ENCODE measurements around the gene EGF.

Gene EGF

DNA sequence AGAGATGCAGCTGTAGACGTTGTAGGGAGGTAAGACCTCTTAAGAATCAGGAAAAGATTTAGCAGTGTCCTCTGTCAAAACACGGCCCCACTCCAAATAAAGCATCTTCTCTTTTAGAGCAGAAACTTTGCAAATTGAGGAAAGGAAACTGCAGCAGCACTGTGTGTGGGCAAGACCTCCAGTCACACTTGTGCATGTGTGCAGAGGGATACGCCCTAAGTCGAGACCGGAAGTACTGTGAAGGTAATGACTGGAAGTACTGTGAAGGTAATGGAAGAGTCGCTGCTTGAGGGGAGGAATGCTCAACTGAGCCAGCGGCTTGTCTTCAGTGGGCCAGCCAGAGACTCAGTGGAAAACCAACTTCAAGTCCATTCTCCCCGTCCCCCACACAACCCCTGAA lies 46.5 kb downstream of the EGF start:
- DNase-seq (ENCODE audit: low read depth in 3 of 3), result no peak

DNA sequence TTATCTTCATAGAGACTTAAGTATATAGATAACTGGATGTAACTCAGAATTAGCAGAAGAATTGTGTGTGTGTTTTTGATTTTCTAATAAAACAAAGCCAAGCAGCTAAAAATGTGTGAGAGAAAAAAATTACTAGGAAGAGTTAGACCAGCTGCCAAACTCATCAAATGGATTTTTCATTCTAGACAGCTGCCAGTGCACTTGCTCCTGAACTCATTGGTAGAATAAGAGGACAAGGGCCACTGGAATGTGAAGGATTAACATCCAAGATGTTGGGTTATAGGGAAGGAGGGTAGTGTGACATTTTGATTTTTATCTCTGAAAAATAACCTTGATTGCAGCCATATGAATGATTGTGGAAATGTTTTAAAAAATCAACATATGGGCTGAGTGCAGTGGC lies 49.7 kb downstream of the EGF start:
- no peak for DNase-seq (ENCODE audit: low read depth in 3 of 3)

DNA sequence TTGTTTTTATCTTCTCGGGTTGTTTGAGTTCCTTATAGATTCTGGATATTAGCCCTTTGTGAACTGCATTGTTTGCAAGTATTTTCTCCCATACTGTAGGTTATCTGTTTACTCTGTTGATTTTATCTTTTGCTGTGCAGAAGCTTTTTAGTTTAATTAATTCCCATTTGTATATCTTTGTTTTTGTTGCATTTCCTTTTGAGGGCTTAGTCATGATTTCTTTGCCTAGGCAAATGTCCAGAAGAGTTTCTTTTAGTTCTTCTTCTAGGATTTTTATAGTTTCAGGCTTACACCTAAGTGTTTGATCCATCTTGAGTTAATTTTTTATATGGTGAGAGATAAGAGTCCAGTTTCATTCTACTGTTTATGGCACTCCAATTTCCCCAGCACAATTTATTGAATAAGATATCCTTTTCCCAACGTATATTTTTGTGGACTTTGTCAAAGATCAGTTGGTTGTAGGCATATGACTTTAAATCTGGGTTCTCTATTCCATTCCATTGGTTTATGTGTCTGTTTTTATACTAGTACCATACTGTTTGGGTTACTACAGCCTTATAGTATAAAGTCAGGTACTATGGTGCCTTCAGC lies 54.3 kb downstream of the EGF start:
- no peak for DNase-seq (ENCODE audit: low read depth in 3 of 3)

DNA sequence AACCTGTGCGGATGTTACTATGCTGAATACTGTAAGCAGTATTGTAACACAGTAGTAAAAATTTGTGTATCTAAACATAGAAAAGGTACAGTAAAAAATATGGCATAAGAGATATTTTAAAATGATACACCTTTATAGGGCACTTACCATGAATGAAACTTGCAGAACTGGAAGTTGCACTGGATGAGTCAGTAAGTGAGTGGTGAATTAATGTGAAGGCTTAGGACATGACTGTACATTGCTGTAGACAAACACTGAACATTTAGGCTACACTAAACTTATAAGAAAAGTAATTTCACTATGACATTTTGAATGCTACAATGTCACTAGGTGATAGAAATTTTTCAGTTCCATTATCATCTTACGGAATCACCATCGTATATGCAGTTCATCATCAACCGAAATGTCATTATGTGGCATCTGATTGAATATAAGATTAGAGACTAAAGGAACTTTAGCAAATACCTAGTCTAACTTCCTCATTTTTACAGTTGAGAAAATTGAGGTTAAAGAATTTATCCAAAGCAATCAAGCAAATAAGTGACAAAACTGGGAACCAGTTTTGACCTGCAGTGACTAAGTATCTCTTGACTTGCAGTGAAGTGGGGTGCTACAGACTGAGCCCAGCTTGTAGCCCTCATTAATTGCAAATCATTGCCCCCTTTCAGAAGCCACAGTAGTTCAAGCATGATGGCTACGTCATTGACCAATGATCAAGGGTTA lies 55.3 kb downstream of the EGF start:
- DNase-seq (ENCODE audit: low read depth in 3 of 3), result no peak

DNA sequence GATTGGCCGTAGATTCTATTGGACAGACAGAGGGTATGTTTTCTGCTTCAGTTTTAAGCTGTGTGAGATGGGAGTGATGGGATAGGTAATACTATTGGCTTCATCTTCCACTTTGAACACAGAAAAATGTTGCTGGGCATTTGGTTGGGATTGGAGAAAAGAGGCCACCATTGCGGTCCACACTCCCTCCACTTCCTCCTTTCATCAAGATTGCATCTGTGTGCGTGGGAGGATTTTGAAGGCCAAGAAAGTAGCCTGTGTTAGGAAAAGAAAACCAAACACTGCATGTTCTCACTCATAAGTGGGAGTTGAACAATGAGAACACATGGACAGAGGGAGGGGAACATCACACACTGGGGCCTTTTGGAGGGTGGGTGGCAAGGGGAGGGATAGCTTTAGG lies 56.4 kb downstream of the EGF start:
- DNase-seq (ENCODE audit: low read depth in 3 of 3), result no peak

DNA sequence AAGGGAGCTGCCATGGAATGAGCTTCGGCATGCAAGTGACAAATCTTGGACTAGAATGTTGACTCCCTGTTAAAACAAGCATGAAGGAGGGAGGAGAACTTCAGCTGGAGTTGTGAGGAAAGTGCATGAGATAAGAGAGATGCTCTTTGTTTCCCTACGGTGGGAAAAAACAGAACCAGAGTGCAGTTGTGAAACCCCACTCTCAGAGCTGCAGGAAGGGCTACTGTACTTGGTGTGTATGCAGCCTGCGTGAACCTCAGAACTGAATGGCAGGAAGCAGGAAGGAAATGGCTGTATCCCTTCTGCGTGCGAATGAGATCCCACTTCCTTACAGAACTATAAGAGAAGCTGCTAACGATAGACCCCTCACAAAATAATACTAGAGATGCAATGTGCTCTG lies 57.2 kb downstream of the EGF start:
- DNase-seq (ENCODE audit: low read depth in 3 of 3), result no peak

DNA sequence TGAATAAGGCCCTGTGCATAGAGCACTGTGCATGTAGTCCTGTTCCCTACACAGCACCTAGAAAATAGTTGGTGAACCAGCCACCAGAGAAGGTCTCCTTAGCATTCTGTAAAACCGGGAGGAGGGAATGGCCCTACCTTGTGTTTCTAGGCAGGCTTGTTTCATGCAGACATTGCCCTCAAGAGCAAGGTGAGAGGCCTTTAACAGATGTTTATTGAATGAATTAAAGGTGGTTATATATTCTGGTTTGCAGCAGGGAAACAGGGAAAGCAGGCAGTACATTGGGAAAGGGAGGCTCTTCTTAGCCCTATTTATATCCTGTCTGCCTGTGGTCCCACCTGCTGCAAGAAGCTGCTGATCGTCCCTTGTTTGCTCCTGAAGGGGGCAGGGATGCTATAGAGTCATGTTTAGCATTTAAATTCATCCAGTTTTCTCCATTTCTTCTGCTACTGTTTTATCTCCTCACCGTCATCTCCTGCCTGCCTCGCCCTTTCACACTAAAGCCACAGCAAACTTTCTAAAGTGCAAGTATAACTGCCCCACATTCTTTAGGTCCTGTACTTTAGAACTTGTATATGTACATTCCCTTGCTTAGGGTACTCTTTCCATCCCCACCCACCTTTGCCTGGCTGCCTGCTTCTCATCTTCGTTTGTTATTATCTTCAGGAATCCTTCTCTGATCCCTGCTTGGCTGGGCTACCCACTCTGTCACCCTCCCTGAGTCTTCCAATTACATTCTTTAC lies 60.3 kb downstream of the EGF start:
- DNase-seq (ENCODE audit: low read depth in 3 of 3), result no peak

DNA sequence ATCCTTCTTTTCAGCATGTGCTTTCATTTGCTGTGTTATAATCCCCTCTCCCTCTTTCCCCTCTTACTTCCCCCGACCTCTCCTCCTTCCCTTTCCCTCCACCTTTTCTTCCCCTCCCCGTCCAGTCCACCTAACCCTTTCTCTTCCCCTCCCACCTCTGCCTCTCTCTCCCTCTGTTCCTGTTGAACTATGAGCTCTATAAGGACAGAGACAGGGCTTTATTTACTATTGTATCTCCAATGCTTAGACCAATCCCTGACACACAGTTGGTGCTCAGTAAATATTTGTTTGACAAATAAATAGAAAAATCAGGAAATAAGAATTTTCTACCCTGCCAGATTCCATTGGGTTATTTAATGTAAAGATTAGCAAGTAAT lies 60.8 kb downstream of the EGF start:
- no peak for DNase-seq (ENCODE audit: low read depth in 3 of 3)

DNA sequence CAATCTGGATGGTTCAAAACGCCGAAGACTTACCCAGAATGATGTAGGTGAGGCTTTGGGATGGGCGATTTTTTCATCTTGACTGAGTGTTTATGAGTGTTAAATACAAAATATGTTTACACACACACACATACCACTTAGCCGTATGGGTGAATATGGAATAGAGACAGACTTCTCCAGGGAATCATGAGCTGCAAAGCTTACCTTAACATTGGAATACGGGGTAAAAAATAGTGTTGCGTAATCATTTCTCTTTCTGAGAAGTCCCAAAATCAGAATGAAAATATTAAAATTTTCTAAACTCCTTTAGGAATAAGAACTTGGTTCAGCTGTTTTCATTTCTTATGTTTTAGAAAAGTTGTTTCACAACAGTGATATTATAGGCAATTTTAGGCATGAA lies 63.5 kb downstream of the EGF start:
- DNase-seq (ENCODE audit: low read depth in 3 of 3), result no peak

DNA sequence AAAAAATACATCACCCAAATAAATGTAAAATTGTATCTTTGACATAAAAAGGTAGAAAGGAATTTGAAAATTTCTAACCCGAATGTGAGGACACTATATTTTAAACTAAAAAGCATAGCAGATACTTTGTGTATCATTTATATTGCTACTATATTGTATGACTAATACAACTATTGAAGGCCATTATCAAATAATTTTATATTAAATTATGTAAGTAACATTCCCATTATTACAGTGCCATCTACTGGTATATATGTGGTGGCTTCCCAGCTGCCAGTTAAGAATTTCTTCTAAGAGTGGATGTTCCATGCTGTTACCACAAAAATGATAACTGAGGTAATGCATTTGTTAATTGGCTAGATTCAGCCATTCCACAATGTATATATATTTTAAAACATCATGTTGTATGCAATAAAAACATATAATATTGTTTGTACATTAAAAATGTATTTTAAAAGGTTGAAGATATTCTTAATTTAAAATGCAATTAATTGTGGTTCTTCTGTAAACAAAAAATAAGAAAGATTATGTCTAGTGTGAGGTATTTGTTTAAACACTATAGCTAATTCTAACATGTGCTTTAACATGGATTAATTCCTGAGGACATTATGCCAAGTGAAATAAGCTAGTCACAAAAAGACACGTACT lies 65.3 kb downstream of the EGF start:
- DNase-seq (ENCODE audit: low read depth in 3 of 3), result no peak

DNA sequence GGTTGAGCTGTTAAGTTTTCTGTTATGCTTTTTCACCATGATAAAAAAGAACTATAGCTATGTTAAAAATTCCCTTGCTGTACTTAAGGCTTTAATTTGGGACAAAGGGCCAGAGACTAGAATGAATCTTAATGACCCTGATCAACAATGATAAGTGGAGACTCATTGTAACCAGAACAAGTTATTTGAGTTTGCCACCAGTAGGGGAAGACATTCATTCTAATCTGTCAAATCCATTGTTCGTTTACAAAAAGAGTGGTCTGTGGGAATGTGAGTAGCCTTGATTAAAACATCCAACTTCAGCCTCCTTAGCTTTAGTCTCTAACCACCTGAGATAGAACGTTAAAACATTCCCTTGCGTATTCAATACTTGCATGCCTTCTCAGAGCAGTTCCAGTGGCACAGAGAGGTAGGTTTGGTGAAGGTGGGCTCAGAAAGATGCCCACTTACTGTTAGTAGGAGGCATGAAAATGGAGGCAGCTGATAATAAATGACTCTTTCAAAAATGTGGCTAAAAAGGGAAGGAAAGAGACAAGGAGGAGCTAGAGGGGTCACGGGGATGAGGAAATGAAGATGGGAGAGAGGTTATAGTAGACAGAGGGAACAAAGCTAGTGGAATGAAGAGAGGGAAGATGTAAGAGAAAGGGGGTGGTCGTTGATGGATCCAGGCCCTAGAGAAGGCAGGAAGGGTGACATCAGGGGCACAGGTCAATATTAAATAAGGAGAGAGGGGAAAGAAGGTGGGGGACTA lies 66.2 kb downstream of the EGF start:
- no peak for DNase-seq (ENCODE audit: low read depth in 3 of 3)

DNA sequence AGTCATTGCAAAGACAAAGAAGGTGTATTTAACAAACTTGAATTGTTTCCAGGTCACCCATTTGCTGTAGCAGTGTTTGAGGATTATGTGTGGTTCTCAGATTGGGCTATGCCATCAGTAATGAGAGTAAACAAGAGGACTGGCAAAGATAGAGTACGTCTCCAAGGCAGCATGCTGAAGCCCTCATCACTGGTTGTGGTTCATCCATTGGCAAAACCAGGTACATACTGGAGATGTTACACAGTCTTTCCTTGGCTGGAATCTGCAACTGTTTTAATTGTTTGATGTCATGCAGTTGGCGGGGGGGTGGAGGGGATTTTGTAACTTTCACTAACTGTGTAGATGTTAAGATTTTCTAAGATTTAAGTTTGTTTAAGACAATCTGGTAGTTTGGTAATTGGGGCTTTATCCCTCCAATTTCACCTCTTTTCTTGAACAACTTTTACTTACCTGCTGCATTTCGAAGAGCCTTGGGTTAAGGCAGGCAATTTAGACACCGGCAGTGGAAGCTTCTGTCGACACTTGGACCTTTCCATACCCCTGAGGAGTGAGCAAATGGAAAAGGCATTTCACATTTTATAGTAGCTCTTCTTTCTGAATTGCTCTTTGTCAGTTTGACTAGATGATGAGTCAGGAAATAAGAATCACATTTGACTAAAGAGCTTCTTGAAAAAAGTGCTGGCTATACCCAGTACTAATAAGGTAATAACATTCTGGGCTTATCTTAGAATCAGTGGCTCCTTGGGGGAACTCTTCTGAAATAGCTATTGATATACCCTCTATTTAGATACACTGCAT lies 67.4 kb downstream of the EGF start:
- DNase-seq (ENCODE audit: low read depth in 3 of 3), result no peak

DNA sequence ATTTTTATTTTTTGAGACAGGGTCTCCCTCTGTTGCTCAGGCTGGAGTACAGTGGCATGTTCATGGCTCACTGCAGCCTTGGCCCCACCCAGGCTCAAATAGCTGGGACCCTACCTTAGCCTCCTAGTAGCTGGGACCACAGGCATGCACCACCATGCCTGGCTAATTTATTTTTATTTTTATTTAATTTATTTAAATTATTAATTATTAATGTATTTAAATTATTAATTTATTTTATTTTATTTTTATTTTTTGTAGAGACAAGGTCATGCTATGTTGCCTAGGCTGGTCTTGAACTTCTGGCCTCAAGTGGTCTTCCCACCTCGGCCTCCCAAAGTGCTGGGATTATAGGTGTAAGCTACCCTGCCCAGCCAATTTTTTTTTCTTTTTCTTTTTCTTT lies 69.3 kb downstream of the EGF start:
- DNase-seq (ENCODE audit: low read depth in 3 of 3), result no peak

DNA sequence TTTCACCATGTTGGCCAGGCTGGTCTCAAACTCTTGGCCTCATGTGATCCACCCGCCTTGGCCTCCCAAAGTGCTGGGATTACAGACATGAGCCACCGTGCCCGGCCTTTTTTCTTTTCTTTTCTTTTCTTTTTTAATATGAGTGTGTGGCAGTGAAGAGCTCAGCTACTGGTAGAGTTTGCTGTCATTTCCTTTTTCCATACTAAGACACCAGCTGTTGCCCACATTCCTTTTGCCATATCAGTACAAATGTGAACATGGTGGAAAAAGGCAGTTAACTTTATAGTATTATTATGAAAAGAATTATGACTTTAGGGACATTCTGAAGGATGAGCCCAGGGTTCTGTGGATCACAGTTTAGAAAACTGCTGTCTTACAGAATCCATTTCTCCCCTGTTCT lies 69.8 kb downstream of the EGF start:
- DNase-seq (ENCODE audit: low read depth in 3 of 3), result no peak

DNA sequence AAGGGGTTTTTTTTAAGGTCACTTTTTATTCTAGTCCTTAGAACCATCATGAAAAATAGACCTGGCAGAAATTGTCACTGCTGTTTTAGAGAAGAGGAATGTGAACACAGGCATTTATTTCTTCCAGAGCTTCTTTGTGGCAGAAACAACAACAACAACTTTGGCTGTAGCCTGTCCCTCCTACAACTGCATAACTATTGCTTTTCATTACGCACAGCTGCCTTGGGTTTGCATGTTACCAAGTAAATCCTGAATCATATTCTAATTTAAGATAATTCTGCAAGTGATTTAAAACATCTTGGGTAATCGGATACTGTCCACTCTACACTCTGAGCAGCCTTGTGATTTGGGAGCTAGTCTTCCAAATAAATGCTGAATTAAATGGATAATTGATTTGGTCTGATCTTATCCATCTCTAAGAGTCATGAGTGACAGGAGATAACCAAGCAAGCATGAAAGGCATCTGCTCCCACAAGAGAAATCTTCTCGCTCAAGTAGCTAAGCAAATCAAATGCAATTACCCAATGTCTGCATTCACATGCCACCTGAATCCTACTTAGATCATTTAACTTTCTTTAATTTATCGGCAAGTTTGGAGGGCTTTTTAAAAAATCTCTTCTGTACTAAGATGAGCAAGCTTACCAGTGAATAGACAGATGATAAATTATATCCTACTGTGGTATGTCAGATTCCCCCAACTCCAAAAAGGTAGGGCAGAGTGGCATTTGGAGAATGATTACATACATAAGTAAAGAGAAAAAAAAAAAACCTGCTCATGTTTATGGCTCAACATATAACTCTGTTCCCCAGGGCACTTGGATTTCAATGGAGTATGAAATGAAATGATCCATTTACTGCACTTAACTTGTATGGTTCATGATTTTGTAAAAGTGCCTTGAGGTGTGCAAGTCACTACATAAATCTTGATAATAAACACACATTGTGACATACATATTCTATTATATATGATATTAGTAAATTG lies 73.6 kb downstream of the EGF start:
- DNase-seq (ENCODE audit: low read depth in 3 of 3), result no peak

DNA sequence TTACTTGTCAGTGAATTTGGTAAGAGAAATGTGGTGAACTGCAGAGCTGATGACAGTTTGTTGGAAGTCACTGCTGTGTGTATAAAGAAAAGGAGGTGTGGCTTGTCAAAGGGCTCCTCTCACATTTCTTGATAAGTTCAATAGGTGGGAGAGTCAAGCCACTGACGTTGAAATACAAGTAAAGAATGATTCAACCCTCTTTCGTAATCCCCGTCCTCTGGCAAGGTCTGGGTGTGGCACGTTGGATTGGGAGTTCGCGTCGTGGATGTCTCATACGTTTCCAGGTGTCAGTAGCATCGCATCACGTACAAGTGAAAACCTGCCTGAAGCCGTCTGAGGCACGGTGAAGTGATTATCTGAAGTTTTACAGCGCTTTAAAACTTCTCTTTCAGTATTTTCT lies 76.4 kb downstream of the EGF start:
- no peak for DNase-seq (ENCODE audit: low read depth in 3 of 3)

DNA sequence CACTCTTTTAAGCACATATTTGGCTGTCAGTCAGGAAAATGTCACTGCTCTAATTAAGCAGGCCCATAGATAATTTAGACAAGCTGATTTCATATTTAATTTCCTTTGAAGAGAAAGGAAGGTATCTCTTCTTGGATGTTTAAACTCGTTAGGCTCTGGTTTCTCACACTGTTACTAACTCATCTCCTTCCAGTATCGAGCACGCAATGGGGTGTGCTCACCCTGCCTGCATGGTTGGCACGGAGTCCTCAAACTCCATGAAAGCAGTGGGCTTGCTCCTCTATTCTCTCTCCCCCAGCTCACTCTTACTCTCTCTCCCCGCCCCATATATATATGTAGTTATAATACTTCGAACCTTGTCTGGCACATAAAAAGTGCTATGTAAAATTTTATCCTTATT lies 76.9 kb downstream of the EGF start:
- no peak for DNase-seq (ENCODE audit: low read depth in 3 of 3)

DNA sequence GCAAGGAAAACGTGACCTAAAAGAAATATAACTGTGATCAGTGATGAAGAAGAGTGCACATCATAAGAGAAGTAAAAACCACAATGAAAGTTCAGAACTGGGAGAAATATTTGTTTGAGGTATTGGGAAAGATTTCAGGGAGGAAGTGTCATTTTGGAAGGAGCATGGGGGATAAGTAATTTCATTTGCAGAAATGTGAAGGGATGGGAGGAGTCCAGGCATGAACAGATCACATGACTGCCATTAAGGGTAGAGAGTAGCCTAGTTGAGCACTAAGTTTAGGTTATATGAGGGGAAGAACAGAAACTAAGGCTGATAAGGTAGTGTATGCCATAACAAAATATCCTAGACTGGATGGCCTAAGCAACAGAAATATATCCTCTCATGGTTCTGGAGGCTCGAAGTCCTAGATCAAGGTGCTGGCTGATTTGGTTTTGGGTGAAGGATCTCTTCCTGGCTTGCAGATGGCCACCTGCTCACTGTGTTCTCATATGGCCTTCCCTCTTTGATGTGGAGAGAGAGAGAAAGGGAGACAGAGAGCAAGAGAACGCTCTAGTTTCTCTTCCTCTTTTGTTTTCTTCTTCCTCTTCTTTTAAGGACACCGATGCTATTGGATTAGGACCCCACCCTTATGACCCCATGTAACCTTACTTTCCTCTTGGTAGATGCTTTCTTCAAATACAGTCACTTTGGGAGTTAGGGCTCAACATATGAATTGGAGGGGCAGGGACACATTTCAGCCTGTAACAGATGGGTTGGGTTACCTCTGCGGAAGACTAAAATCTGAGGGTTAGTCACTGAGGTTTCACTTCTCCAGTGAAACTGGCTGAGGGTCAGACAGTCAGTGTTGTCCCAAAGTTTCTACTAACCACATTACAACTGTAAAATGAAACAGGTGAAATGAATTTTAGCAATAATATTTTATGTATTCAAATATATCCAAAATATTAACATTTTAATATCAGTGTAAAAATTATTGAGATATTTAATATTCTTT lies 77.9 kb downstream of the EGF start:
- DNase-seq (ENCODE audit: low read depth in 3 of 3), result no peak

DNA sequence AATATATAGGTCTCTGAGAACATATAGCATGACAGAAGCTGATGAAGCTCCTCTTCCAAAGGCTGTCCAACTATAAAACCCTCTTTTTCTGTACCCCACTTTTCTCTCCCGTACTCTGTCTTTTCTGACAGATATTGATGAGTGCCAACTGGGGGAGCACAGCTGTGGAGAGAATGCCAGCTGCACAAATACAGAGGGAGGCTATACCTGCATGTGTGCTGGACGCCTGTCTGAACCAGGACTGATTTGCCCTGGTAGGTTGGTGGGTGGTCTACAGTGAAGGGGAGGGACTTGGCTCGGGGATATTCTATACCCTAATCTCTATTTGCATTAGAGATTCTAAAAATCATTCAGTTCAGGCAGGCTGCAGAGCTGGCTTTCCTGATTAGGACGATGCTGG lies 80.4 kb downstream of the EGF start:
- no peak for DNase-seq (ENCODE audit: low read depth in 3 of 3)
